Measurements from ENCODE around the gene PRMT1.

PRMT1 gene

GRCh38 chr19:49651029-49651819 is 25.8 kb upstream of the PRMT1 start:
- no peak for DNase-seq (ENCODE audit: low spot score)

GRCh38 chr19:49651820-49652550 is 25.1 kb upstream of the PRMT1 start:
- DNase-seq (ENCODE audit: low spot score) = no peak

GRCh38 chr19:49652551-49653465 is 24.3 kb upstream of the PRMT1 start:
- DNase-seq (ENCODE audit: low spot score) = no peak

- DNase-seq (ENCODE audit: low spot score) = no peak
These were observed 23.6 kb upstream of the PRMT1 start for GRCh38 chr19:49653466-49653806.

- no peak for DNase-seq (ENCODE audit: low spot score)
These were observed 22.5 kb upstream of the PRMT1 start for GRCh38 chr19:49654581-49654980.

GRCh38 chr19:49655570-49656455 is 21.3 kb upstream of the PRMT1 start:
- no peak for DNase-seq (ENCODE audit: low spot score)

- DNase-seq (ENCODE audit: low spot score) = no peak
These were observed 20.5 kb upstream of the PRMT1 start for GRCh38 chr19:49656456-49657109.

GRCh38 chr19:49657493-49658138 is 19.5 kb upstream of the PRMT1 start:
- DNase-seq (ENCODE audit: low spot score) = no peak

GRCh38 chr19:49658139-49658517 is 18.9 kb upstream of the PRMT1 start:
- no peak for DNase-seq (ENCODE audit: low spot score)

- no peak for DNase-seq (ENCODE audit: low spot score)
These were observed 18.3 kb upstream of the PRMT1 start for GRCh38 chr19:49658566-49659442.

GRCh38 chr19:49660338-49660961 is 16.6 kb upstream of the PRMT1 start:
- no peak for DNase-seq (ENCODE audit: low spot score)

- no peak for DNase-seq (ENCODE audit: low spot score)
These were observed 15.1 kb upstream of the PRMT1 start for GRCh38 chr19:49662011-49662410.

- no peak for DNase-seq (ENCODE audit: low spot score)
These were observed 13.8 kb upstream of the PRMT1 start for GRCh38 chr19:49663224-49663623.

- DNase-seq (ENCODE audit: low spot score) = peak; percentile 97
These were observed 12.7 kb upstream of the PRMT1 start for GRCh38 chr19:49664171-49665035.

GRCh38 chr19:49665036-49665350 is 12.1 kb upstream of the PRMT1 start:
- no peak for DNase-seq (ENCODE audit: low spot score)

GRCh38 chr19:49665351-49666119 is 11.5 kb upstream of the PRMT1 start, which contains the start of the genes BCL2L12 and IRF3:
TSS of gene BCL2L12 (plus strand) at chr19:49665933. CDS start at chr19:49666693, 760 bp downstream.
TSS of gene IRF3 (minus strand) at chr19:49665857. CDS start at chr19:49664838, 1,019 bp downstream.
- DNase-seq (ENCODE audit: low spot score) = peak; percentile 98

- no peak for DNase-seq (ENCODE audit: low spot score)
These were observed 11.0 kb upstream of the PRMT1 start for GRCh38 chr19:49666120-49666444.

Measured in HuH-7.5 (cell line).